KOPT-K1 (cell line): ENCODE data around the gene XPNPEP2.

Experiments used
- H3K27ac ChIP-seq: fragments of 200-600 bp; sonication (generic); 2 replicates; pipeline ENCODE4 v1.5.1; 2016; ENCODE audit warnings: antibody characterized with exemption, mild to moderate bottlenecking, low read depth, low read length; ENCODE audit not compliant: poor library complexity, severe bottlenecking
- H3K36me3 ChIP-seq: fragments of 200-600 bp; sonication (generic); 2 replicates; pipeline ENCODE4 v1.5.1; 2017; ENCODE audit warnings: antibody characterized with exemption, mild to moderate bottlenecking, low read length, moderate library complexity; ENCODE audit not compliant: insufficient read depth
- H3K9me3 ChIP-seq: fragments of 200-600 bp; sonication (generic); 2 replicates; pipeline ENCODE4 v1.5.1; 2017; ENCODE audit warnings: antibody characterized with exemption, low read length, mild to moderate bottlenecking; ENCODE audit not compliant: insufficient read depth, poor library complexity, severe bottlenecking

The XPNPEP2 gene

GRCh38 chrX:129706400-129707072, 32.2 kb upstream of the XPNPEP2 start:
- Histone ChIP-seq H3K27ac (no peak overlapping the region), H3K9me3 (peaks cover 9% of the 10 kb centered on the region), H3K36me3 (no peaks in the 10 kb centered on the region)

- Histone ChIP-seq H3K27ac (no peak overlapping the region), H3K9me3 (no peaks in the 10 kb centered on the region), H3K36me3 (no peaks in the 10 kb centered on the region)
Observed at GRCh38 chrX:129714581-129714980, 24.2 kb upstream of the XPNPEP2 start.

- H3K36me3 ChIP-seq = no peaks in the 10 kb centered on the region
- H3K9me3 ChIP-seq = no peaks in the 10 kb centered on the region
- no peak overlapping the region for H3K27ac ChIP-seq
Observed at GRCh38 chrX:129716507-129716906, 22.3 kb upstream of the XPNPEP2 start.

GRCh38 chrX:129717892-129718291, 20.9 kb upstream of the XPNPEP2 start:
- H3K36me3 ChIP-seq = no peaks in the 10 kb centered on the region
- H3K27ac ChIP-seq = peak overlapping the region; percentile 47
- no peaks in the 10 kb centered on the region for H3K9me3 ChIP-seq

- H3K36me3 ChIP-seq = no peaks in the 10 kb centered on the region
- no peaks in the 10 kb centered on the region for H3K9me3 ChIP-seq
- peak overlapping the region; percentile 47 for H3K27ac ChIP-seq
Observed at GRCh38 chrX:129718676-129719075, 20.1 kb upstream of the XPNPEP2 start.

- no peak overlapping the region for H3K27ac ChIP-seq
- H3K36me3 ChIP-seq = no peaks in the 10 kb centered on the region
- no peaks in the 10 kb centered on the region for H3K9me3 ChIP-seq
Observed at GRCh38 chrX:129719268-129719667, 19.5 kb upstream of the XPNPEP2 start.

GRCh38 chrX:129719931-129720530, 18.7 kb upstream of the XPNPEP2 start:
- Histone ChIP-seq H3K36me3 (no peaks in the 10 kb centered on the region), H3K27ac (no peak overlapping the region), H3K9me3 (no peaks in the 10 kb centered on the region)

GRCh38 chrX:129720741-129721140, 18.0 kb upstream of the XPNPEP2 start:
- Histone ChIP-seq H3K36me3 (no peaks in the 10 kb centered on the region), H3K9me3 (no peaks in the 10 kb centered on the region), H3K27ac (no peak overlapping the region)

GRCh38 chrX:129721414-129721813, 17.4 kb upstream of the XPNPEP2 start:
- Histone ChIP-seq H3K36me3 (no peaks in the 10 kb centered on the region), H3K9me3 (no peaks in the 10 kb centered on the region)

GRCh38 chrX:129721870-129722269, 16.9 kb upstream of the XPNPEP2 start:
- H3K9me3 ChIP-seq = no peaks in the 10 kb centered on the region
- no peaks in the 10 kb centered on the region for H3K36me3 ChIP-seq
- peak overlapping the region; percentile 24 for H3K27ac ChIP-seq

More at GRCh38 chrX:129721414-129721813, 17.4 kb upstream of the XPNPEP2 start:
- peak overlapping the region; percentile 24 for H3K27ac ChIP-seq

GRCh38 chrX:129723511-129723910, 15.3 kb upstream of the XPNPEP2 start:
- no peak overlapping the region for H3K27ac ChIP-seq
- no peaks in the 10 kb centered on the region for H3K9me3 ChIP-seq
- no peaks in the 10 kb centered on the region for H3K36me3 ChIP-seq

- H3K27ac ChIP-seq = peak overlapping the region; percentile 41
- H3K36me3 ChIP-seq = no peaks in the 10 kb centered on the region
- no peaks in the 10 kb centered on the region for H3K9me3 ChIP-seq
Observed at GRCh38 chrX:129724754-129725153, 14.0 kb upstream of the XPNPEP2 start.

GRCh38 chrX:129726307-129727111, 12.3 kb upstream of the XPNPEP2 start:
- Histone ChIP-seq H3K36me3 (no peaks in the 10 kb centered on the region), H3K9me3 (no peaks in the 10 kb centered on the region), H3K27ac (peak overlapping the region; percentile 74)

GRCh38 chrX:129728061-129728460, 10.7 kb upstream of the XPNPEP2 start:
- Histone ChIP-seq H3K27ac (peak overlapping the region; percentile 74), H3K9me3 (no peaks in the 10 kb centered on the region), H3K36me3 (no peaks in the 10 kb centered on the region)

GRCh38 chrX:129731228-129731627, 7.6 kb upstream of the XPNPEP2 start:
- Histone ChIP-seq H3K36me3 (no peaks in the 10 kb centered on the region), H3K9me3 (no peaks in the 10 kb centered on the region), H3K27ac (peak overlapping the region; percentile 97)
